Measurements from ENCODE around the gene PHKG1.
"Not testable (repeated sequence)": the region's sequence is repeated elsewhere in the genome, so short reads cannot be mapped to it uniquely, and the experiment has no call there.

GRCh38 chr7:56045758-56046157 is 47.0 kb downstream of the PHKG1 start:
- not testable (repeated sequence) for TF ChIP-seq POLR2A, POLR2AphosphoS5 (IDR thresholded peaks at IDR 0.05)
